GM23248 (cell line): ENCODE results near the gene FAM221A.
"Not testable (repeated sequence)": the region's sequence is repeated elsewhere in the genome, so short reads cannot be mapped to it uniquely, and the experiment has no call there.

Source experiments
- EZH2 ChIP-seq: fragments of 200-600 bp; sonication (generic); IDR thresholded peaks from 2 replicates; pipeline ENCODE4 v1.6.1; 2018; ENCODE audit warnings: antibody characterized with exemption, mild to moderate bottlenecking; ENCODE audit not compliant: insufficient read depth, poor library complexity, severe bottlenecking
- EZH2phosphoT487 ChIP-seq: fragments of 200-600 bp; sonication (generic); IDR thresholded peaks from 2 replicates; pipeline ENCODE4 v1.6.1; 2018; ENCODE audit warnings: antibody characterized with exemption, moderate library complexity, mild to moderate bottlenecking, low read depth; ENCODE audit not compliant: insufficient read depth

DNA sequence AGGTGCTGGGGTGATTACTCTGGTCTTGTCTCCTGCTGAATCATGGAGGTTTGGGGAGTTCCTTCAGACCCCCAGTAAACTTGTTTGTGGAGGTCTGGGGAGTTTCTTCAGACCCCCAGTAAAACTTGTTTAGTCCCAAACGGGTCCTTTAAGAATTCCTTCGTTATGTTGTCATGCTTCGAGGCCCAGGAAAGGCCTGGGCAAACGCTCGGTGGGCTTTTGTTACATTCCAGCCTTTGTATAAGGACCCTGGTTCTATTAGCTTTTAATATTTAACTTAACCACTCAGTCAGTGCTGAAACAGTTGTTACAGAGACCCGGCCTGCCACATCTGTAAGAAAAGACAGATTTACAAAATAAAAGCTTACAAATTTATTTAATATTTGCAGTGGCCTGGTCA lies 4.0 kb downstream of the FAM221A start:
- TF ChIP-seq EZH2phosphoT487, EZH2: not testable (repeated sequence)
